HEK293T (cell line): ENCODE data around the gene MAN2A1.

ENCODE experiments used
- BHLHE40 ChIP-seq: fragments of 450-650 bp; IDR thresholded peaks from 2 replicates; pipeline ENCODE4 v1.6.1; 2016; ENCODE audit warnings: mild to moderate bottlenecking, moderate library complexity, borderline replicate concordance
- FOXA1 ChIP-seq: fragments of 450-650 bp; IDR thresholded peaks from 2 replicates; pipeline ENCODE4 v1.6.1; 2016; ENCODE audit warnings: mild to moderate bottlenecking
- FOXK2 ChIP-seq: fragments of 450-650 bp; IDR thresholded peaks from 2 replicates; pipeline ENCODE4 v1.6.1; 2016; ENCODE audit warnings: mild to moderate bottlenecking
- LEF1 ChIP-seq: fragments of 450-650 bp; IDR thresholded peaks from 2 replicates; pipeline ENCODE4 v1.6.1; 2017; ENCODE audit warnings: mild to moderate bottlenecking, borderline replicate concordance
- ZNF384 ChIP-seq: fragments of 450-650 bp; IDR thresholded peaks from 2 replicates; pipeline ENCODE4 v1.6.1; 2016

- TF ChIP-seq LEF1 (no peak), ZNF384 (no peak), FOXA1 (no peak), FOXK2 (no peak), BHLHE40 (no peak)
Observed at GRCh38 chr5:109900461-109900860, 210.7 kb downstream of the MAN2A1 start.
